SH-SY5Y (cell line): Measurements from ENCODE around the gene UBE3D.

ENCODE experiments used
- GATA2 ChIP-seq: IDR thresholded peaks from 2 replicates; pipeline ENCODE4 v1.6.1; 2011; ENCODE audit warnings: mild to moderate bottlenecking, low read depth, low read length
- GATA3 ChIP-seq: IDR thresholded peaks from 2 replicates; pipeline ENCODE4 v1.6.1; 2011; ENCODE audit warnings: low read depth, mild to moderate bottlenecking, low read length, moderate library complexity

- no peak for TF ChIP-seq GATA2
- TF ChIP-seq GATA3: no peak
These were observed 59.3 kb downstream of the UBE3D start for GRCh38 chr6:83006270-83006905.
